ENCODE measurements around the gene UBE2V1. TPM values are rescaled to one million over a fixed set of nuclear protein-coding genes. Genes with fewer than 3 reads are reported as not detected.
A peak's percentile ranks its signal among the peaks of the same experiment; 100 is the strongest.

The UBE2V1 gene
- total and polyA plus RNA-seq, 2 of the 13 experiments (the other 11 are each of a cell fraction or from before 2014, with no cell fraction given): 81.3 to 132 TPM

GRCh38 chr20:50043573-50044352 lies 69.2 kb downstream of the UBE2V1 start (continued):
- TF ChIP-seq, protein P1, sequence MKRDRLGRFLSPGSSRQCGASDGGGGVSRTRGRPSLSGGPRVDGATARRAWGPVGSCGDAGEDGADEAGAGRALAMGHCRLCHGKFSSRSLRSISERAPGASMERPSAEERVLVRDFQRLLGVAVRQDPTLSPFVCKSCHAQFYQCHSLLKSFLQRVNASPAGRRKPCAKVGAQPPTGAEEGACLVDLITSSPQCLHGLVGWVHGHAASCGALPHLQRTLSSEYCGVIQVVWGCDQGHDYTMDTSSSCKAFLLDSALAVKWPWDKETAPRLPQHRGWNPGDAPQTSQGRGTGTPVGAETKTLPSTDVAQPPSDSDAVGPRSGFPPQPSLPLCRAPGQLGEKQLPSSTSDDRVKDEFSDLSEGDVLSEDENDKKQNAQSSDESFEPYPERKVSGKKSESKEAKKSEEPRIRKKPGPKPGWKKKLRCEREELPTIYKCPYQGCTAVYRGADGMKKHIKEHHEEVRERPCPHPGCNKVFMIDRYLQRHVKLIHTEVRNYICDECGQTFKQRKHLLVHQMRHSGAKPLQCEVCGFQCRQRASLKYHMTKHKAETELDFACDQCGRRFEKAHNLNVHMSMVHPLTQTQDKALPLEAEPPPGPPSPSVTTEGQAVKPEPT (CRISPR knock-in tag; IDR thresholded peaks at IDR 0.05; ENCODE audit: low read depth): 0 out of 2 replicates have a peak, but pooled peaks have one; percentile 6
- no peak for TF ChIP-seq ZNF563 (CRISPR knock-in tag; IDR thresholded peaks at IDR 0.05)
- no peak for TF ChIP-seq ZNF614 (CRISPR knock-in tag; IDR thresholded peaks at IDR 0.05; ENCODE audit: borderline replicate concordance)
- TF ChIP-seq PAX8 (CRISPR knock-in tag; IDR thresholded peaks at IDR 0.05; ENCODE audit: borderline replicate concordance): no peak
- no peak for TF ChIP-seq DR1 (CRISPR knock-in tag; IDR thresholded peaks at IDR 0.05)
- peak; percentile 21 for TF ChIP-seq TEAD3 (CRISPR knock-in tag; optimal IDR thresholded peaks at IDR 0.05; ENCODE audit: borderline replicate concordance)
- no peak for TF ChIP-seq GABPA (IDR thresholded peaks at IDR 0.05; ENCODE audit: low read depth, low read length)
- peak; percentile 65 for TF ChIP-seq GABPA (CRISPR knock-in tag; IDR thresholded peaks at IDR 0.05; ENCODE audit: low read depth)
- TF ChIP-seq TOE1 (CRISPR knock-in tag; IDR thresholded peaks at IDR 0.05): no peak
- TF ChIP-seq, protein P2, sequence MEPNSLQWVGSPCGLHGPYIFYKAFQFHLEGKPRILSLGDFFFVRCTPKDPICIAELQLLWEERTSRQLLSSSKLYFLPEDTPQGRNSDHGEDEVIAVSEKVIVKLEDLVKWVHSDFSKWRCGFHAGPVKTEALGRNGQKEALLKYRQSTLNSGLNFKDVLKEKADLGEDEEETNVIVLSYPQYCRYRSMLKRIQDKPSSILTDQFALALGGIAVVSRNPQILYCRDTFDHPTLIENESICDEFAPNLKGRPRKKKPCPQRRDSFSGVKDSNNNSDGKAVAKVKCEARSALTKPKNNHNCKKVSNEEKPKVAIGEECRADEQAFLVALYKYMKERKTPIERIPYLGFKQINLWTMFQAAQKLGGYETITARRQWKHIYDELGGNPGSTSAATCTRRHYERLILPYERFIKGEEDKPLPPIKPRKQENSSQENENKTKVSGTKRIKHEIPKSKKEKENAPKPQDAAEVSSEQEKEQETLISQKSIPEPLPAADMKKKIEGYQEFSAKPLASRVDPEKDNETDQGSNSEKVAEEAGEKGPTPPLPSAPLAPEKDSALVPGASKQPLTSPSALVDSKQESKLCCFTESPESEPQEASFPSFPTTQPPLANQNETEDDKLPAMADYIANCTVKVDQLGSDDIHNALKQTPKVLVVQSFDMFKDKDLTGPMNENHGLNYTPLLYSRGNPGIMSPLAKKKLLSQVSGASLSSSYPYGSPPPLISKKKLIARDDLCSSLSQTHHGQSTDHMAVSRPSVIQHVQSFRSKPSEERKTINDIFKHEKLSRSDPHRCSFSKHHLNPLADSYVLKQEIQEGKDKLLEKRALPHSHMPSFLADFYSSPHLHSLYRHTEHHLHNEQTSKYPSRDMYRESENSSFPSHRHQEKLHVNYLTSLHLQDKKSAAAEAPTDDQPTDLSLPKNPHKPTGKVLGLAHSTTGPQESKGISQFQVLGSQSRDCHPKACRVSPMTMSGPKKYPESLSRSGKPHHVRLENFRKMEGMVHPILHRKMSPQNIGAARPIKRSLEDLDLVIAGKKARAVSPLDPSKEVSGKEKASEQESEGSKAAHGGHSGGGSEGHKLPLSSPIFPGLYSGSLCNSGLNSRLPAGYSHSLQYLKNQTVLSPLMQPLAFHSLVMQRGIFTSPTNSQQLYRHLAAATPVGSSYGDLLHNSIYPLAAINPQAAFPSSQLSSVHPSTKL (CRISPR knock-in tag; IDR thresholded peaks at IDR 0.05): peak; percentile 37; the same call in 1 of the 2 replicates
- TF ChIP-seq ZNF777 (CRISPR knock-in tag; IDR thresholded peaks at IDR 0.05): no peak
- TF ChIP-seq ZIK1 (CRISPR knock-in tag; IDR thresholded peaks at IDR 0.05; ENCODE audit: borderline replicate concordance, low read depth): no peak
- TF ChIP-seq ARID2 (CRISPR knock-in tag; IDR thresholded peaks at IDR 0.05; ENCODE audit: borderline replicate concordance): no peak
- no peak for TF ChIP-seq CBX5 (CRISPR knock-in tag; IDR thresholded peaks at IDR 0.05; ENCODE audit: borderline replicate concordance)
- TF ChIP-seq ZNF124 (CRISPR knock-in tag; IDR thresholded peaks at IDR 0.05): no peak
- no peak for TF ChIP-seq ZNF616 (CRISPR knock-in tag; IDR thresholded peaks at IDR 0.05; ENCODE audit: low read depth)
- TF ChIP-seq, protein P3, sequence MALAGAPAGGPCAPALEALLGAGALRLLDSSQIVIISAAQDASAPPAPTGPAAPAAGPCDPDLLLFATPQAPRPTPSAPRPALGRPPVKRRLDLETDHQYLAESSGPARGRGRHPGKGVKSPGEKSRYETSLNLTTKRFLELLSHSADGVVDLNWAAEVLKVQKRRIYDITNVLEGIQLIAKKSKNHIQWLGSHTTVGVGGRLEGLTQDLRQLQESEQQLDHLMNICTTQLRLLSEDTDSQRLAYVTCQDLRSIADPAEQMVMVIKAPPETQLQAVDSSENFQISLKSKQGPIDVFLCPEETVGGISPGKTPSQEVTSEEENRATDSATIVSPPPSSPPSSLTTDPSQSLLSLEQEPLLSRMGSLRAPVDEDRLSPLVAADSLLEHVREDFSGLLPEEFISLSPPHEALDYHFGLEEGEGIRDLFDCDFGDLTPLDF (CRISPR knock-in tag; IDR thresholded peaks at IDR 0.05): no peak
- 0 out of 2 replicates have a peak, but pooled peaks have one; percentile 15 for TF ChIP-seq ZBTB46 (CRISPR knock-in tag; IDR thresholded peaks at IDR 0.05; ENCODE audit: borderline replicate concordance)
- TF ChIP-seq ZNF567 (CRISPR knock-in tag; IDR thresholded peaks at IDR 0.05; ENCODE audit: borderline replicate concordance): peak; percentile 82; the same call in 1 of the 2 replicates
- no peak for TF ChIP-seq THAP11 (CRISPR knock-in tag; IDR thresholded peaks at IDR 0.05)
